ENCODE measurements around the gene YIPF1. TPM values are rescaled to one million over a fixed set of nuclear protein-coding genes. Genes with fewer than 3 reads are reported as not detected.

YIPF1 gene
- total RNA-seq, 1 experiment from 2014 or later = 21.9 TPM

DNA sequence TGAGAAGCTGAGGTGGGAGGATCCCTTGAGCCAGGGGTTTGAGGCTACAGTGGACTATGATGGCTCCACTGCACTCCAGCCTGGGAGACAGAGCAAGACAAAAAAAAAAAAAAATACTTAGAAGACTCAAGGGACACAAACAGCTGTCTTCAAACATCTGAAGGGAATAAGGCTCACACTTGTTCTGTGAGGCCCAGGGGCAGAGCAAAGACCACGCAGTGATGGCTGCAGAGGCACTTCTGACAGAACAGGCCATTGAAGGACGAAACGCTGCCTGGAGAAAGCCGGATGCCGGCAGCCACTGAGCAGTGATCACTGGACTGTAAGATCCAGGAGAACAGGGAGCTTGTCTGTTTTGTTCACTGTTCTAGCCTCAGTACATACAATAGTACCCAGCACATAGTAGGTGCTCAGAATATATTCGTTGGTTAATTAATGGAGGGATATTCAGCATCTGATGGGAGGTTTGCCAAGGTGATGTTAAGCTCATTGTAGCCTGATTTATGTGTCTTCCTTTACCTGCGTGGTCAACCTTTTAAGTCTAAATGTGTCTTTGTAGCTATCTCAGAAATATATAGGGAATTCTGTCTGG lies 39.4 kb downstream of the YIPF1 start (continued):
- TF ChIP-seq, protein P1, sequence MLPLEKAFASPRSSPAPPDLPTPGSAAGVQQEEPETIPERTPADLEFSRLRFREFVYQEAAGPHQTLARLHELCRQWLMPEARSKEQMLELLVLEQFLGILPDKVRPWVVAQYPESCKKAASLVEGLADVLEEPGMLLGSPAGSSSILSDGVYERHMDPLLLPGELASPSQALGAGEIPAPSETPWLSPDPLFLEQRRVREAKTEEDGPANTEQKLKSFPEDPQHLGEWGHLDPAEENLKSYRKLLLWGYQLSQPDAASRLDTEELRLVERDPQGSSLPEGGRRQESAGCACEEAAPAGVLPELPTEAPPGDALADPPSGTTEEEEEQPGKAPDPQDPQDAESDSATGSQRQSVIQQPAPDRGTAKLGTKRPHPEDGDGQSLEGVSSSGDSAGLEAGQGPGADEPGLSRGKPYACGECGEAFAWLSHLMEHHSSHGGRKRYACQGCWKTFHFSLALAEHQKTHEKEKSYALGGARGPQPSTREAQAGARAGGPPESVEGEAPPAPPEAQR (CRISPR knock-in tag; IDR thresholded peaks at IDR 0.05) = no peak
- TF ChIP-seq CREB1 (CRISPR knock-in tag; IDR thresholded peaks at IDR 0.05) (no peak), FOXJ3 (CRISPR knock-in tag; IDR thresholded peaks at IDR 0.05; ENCODE audit: borderline replicate concordance) (no peak)

DNA sequence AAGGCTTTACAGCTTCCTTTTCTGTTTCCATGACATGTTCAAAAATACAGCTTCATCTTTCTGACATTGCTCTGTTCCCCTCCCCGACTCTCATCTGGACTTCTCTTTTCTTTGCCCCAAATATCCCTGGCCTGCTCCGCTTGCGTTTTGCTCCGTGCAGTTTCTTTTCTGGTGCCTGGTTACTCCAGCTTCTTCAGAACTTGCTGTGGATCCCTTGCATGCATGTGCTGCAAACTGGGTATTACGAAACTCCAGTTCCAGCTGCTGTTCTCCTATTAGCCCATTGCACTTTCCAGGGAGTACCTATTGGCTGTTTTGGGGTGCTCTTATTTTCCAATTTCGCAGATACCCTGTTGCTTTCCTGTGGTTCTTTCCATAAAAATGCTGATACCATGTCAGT lies 41.6 kb downstream of the YIPF1 start:
- H3K9me3 Mint-ChIP-seq = peaks cover 3% of the 10 kb centered on the region; the same call in 1 of the 2 replicates
- H3K27ac Mint-ChIP-seq = no peak overlapping the region
- H3K27me3 Mint-ChIP-seq (ENCODE audit: low read depth) = no peaks in the 10 kb centered on the region; the same call in 1 of the 2 replicates
- TF ChIP-seq, protein P2, sequence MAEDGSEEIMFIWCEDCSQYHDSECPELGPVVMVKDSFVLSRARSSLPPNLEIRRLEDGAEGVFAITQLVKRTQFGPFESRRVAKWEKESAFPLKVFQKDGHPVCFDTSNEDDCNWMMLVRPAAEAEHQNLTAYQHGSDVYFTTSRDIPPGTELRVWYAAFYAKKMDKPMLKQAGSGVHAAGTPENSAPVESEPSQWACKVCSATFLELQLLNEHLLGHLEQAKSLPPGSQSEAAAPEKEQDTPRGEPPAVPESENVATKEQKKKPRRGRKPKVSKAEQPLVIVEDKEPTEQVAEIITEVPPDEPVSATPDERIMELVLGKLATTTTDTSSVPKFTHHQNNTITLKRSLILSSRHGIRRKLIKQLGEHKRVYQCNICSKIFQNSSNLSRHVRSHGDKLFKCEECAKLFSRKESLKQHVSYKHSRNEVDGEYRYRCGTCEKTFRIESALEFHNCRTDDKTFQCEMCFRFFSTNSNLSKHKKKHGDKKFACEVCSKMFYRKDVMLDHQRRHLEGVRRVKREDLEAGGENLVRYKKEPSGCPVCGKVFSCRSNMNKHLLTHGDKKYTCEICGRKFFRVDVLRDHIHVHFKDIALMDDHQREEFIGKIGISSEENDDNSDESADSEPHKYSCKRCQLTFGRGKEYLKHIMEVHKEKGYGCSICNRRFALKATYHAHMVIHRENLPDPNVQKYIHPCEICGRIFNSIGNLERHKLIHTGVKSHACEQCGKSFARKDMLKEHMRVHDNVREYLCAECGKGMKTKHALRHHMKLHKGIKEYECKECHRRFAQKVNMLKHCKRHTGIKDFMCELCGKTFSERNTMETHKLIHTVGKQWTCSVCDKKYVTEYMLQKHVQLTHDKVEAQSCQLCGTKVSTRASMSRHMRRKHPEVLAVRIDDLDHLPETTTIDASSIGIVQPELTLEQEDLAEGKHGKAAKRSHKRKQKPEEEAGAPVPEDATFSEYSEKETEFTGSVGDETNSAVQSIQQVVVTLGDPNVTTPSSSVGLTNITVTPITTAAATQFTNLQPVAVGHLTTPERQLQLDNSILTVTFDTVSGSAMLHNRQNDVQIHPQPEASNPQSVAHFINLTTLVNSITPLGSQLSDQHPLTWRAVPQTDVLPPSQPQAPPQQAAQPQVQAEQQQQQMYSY (CRISPR knock-in tag; IDR thresholded peaks at IDR 0.05) = no peak
- TF ChIP-seq HMGA2 (CRISPR knock-in tag; IDR thresholded peaks at IDR 0.05) (no peak), TP53 (CRISPR knock-in tag; IDR thresholded peaks at IDR 0.05) (no peak), FOXK1 (CRISPR knock-in tag; IDR thresholded peaks at IDR 0.05) (no peak), ZBTB21 (CRISPR knock-in tag; IDR thresholded peaks at IDR 0.05; ENCODE audit: borderline replicate concordance) (no peak), NFE2L1 (CRISPR knock-in tag; IDR thresholded peaks at IDR 0.05) (no peak), ZNF416 (CRISPR knock-in tag; IDR thresholded peaks at IDR 0.05) (no peak), ZNF671 (CRISPR knock-in tag; IDR thresholded peaks at IDR 0.05) (no peak), IRF2 (CRISPR knock-in tag; IDR thresholded peaks at IDR 0.05; ENCODE audit: borderline replicate concordance, low read depth) (no peak)
- TF ChIP-seq, protein P3, sequence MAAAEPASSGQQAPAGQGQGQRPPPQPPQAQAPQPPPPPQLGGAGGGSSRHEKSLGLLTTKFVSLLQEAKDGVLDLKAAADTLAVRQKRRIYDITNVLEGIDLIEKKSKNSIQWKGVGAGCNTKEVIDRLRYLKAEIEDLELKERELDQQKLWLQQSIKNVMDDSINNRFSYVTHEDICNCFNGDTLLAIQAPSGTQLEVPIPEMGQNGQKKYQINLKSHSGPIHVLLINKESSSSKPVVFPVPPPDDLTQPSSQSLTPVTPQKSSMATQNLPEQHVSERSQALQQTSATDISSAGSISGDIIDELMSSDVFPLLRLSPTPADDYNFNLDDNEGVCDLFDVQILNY (CRISPR knock-in tag; IDR thresholded peaks at IDR 0.05) = no peak
- TF ChIP-seq, protein P4, sequence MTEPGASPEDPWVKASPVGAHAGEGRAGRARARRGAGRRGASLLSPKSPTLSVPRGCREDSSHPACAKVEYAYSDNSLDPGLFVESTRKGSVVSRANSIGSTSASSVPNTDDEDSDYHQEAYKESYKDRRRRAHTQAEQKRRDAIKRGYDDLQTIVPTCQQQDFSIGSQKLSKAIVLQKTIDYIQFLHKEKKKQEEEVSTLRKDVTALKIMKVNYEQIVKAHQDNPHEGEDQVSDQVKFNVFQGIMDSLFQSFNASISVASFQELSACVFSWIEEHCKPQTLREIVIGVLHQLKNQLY (CRISPR knock-in tag; IDR thresholded peaks at IDR 0.05) = no peak
- TF ChIP-seq, protein P5, sequence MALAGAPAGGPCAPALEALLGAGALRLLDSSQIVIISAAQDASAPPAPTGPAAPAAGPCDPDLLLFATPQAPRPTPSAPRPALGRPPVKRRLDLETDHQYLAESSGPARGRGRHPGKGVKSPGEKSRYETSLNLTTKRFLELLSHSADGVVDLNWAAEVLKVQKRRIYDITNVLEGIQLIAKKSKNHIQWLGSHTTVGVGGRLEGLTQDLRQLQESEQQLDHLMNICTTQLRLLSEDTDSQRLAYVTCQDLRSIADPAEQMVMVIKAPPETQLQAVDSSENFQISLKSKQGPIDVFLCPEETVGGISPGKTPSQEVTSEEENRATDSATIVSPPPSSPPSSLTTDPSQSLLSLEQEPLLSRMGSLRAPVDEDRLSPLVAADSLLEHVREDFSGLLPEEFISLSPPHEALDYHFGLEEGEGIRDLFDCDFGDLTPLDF (CRISPR knock-in tag; IDR thresholded peaks at IDR 0.05) = no peak
- TF ChIP-seq, protein P6, sequence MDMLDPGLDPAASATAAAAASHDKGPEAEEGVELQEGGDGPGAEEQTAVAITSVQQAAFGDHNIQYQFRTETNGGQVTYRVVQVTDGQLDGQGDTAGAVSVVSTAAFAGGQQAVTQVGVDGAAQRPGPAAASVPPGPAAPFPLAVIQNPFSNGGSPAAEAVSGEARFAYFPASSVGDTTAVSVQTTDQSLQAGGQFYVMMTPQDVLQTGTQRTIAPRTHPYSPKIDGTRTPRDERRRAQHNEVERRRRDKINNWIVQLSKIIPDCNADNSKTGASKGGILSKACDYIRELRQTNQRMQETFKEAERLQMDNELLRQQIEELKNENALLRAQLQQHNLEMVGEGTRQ (CRISPR knock-in tag; IDR thresholded peaks at IDR 0.05) = no peak
- no peak overlapping the region for H3K4me3 Mint-ChIP-seq
- H3K36me3 Mint-ChIP-seq = peaks cover 7% of the 10 kb centered on the region; the same call in 1 of the 2 replicates
- POLR2A ChIA-PET = interaction anchor here (1.2 kb wide), 1 partner anchor 111 kb away, joined by 4 read pairs; no protein-coding TSS in a partner anchor
- DNase-seq (ENCODE audit: low spot score) (no peak), ATAC-seq (no peak)
- CTCF ChIA-PET = interaction anchor here (1.1 to 1.3 kb wide), 2 partner anchors 10 to 144 kb away, joined by 3 to 5 read pairs; no protein-coding TSS in a partner anchor
- H3K4me1 Mint-ChIP-seq = no peaks in the 10 kb centered on the region
